Fibroblast of lung (primary cell): Measurements from ENCODE around the gene GALNT8. TPM values are rescaled to one million over a fixed set of nuclear protein-coding genes. Genes with fewer than 3 reads are reported as not detected.

ENCODE experiments used
- DNase-seq, 2 donors: peaks; one replicate each; pipeline versions ENCODE4 v3.0.0 to v3.0.0-alpha.2; 2010; ENCODE audit warnings: low read depth in 2 of 2
- H2AFZ ChIP-seq: 2 replicates; pipeline ENCODE4 v1.5.1; 2012; ENCODE audit warnings: low read length, control low read depth, inconsistent platforms
- H3K27ac ChIP-seq: 2 replicates; pipeline ENCODE4 v1.5.1; 2011; ENCODE audit warnings: low read length, control low read depth; ENCODE audit not compliant: insufficient read depth
- H3K27me3 ChIP-seq: 2 replicates; pipeline ENCODE4 v1.5.1; 2011; ENCODE audit warnings: mild to moderate bottlenecking, low read length; ENCODE audit not compliant: control insufficient read depth, insufficient read depth
- H3K36me3 ChIP-seq: 2 replicates; pipeline ENCODE4 v1.5.1; 2011; ENCODE audit warnings: low read length; ENCODE audit not compliant: control insufficient read depth, insufficient read depth
- H3K4me1 ChIP-seq: 2 replicates; pipeline ENCODE4 v1.5.1; 2011; ENCODE audit warnings: low read length; ENCODE audit not compliant: control insufficient read depth, insufficient read depth; ENCODE audit errors: extremely low read depth
- H3K4me2 ChIP-seq: 2 replicates; pipeline ENCODE4 v1.5.1; 2011; ENCODE audit warnings: low read length, control low read depth; ENCODE audit not compliant: insufficient read depth; ENCODE audit errors: extremely low read depth
- H3K4me3 ChIP-seq, 4 experiments: fragments of 200-600 bp in 1 of 4; sonication (generic) in 1 of 4; replicated peaks in 1 of 4; 2 replicates each; pipeline ENCODE4 v1.5.1; 2011 to 2016; ENCODE audit warnings: low read length in 4 of 4, low read depth in 3 of 4, mild to moderate bottlenecking in 3 of 4, control low read depth in 2 of 4, inconsistent platforms in 1 of 4, mixed read lengths in 1 of 4; ENCODE audit not compliant: insufficient read depth in 1 of 4; ENCODE audit errors: control extremely low read depth in 1 of 4
- H3K79me2 ChIP-seq: 2 replicates; pipeline ENCODE4 v1.5.1; 2012; ENCODE audit warnings: mild to moderate bottlenecking, low read length, inconsistent platforms; ENCODE audit not compliant: control insufficient read depth, insufficient read depth
- H3K9ac ChIP-seq: 2 replicates; pipeline ENCODE4 v1.5.1; 2011; ENCODE audit warnings: mild to moderate bottlenecking, low read length, control low read depth; ENCODE audit not compliant: insufficient read depth
- H3K9me3 ChIP-seq: 2 replicates; pipeline ENCODE4 v1.5.1; 2012; ENCODE audit warnings: low read depth, low read length; ENCODE audit not compliant: control insufficient read depth, insufficient read depth
- H4K20me1 ChIP-seq: 2 replicates; pipeline ENCODE4 v1.5.1; 2011; ENCODE audit warnings: low read length; ENCODE audit not compliant: control insufficient read depth, insufficient read depth; ENCODE audit errors: extremely low read depth
- CTCF ChIP-seq, 2 donors: IDR thresholded peaks in 1 of 2; conservative IDR thresholded peaks in 1 of 2; 1 replicate in 1 of 2; 2 replicates in 1 of 2; pipeline ENCODE4 v1.5.1; 2011 to 2012; ENCODE audit warnings: low read length in 2 of 2, control low read depth in 1 of 2, inconsistent platforms in 1 of 2, low read depth in 1 of 2, mild to moderate bottlenecking in 1 of 2
- EZH2 ChIP-seq: IDR thresholded peaks from 2 replicates; pipeline ENCODE4 v1.5.1; 2012; ENCODE audit warnings: low read length, control low read depth, mild to moderate bottlenecking; ENCODE audit errors: missing control alignments
- polyA plus RNA-seq, 2 donors: library from polyadenylated mRNA; depleted of rRNA in 1 of 2; stranded (reverse) in 1 of 2; unstranded in 1 of 2; fragments of >200 nt; gene quantifications; 2 replicates each; pipeline ENCODE4 v1.2.1, GENCODE V29; 2011 to 2012; ENCODE audit warnings: missing spikeins in 1 of 2
- total RNA-seq: library from RNA; depleted of rRNA; stranded (reverse); fragments of >200 nt; gene quantifications from 2 replicates; pipeline ENCODE4 v1.2.1, GENCODE V29; 2014

The GALNT8 gene
- total and polyA plus RNA-seq, 2 donors (not counting 1 experiment from before 2014, with no cell fraction given) = under 0.01 TPM; not detected in 1

GRCh38 chr12:4806439-4807115, 86.4 kb downstream of the GALNT8 start:
- no peak overlapping the region for H3K27ac ChIP-seq
- H3K4me3 ChIP-seq = no peak overlapping the region
- H3K79me2 ChIP-seq = no peaks in the 10 kb centered on the region
- DNase-seq = no peak
- no peaks in the 10 kb centered on the region for H4K20me1 ChIP-seq
- no peak overlapping the region for H3K9ac ChIP-seq
- TF ChIP-seq CTCF (conservative IDR thresholded peaks at IDR 0.05 in 1 of 2, IDR thresholded peaks at IDR 0.05 in 1 of 2; ENCODE audit: low read depth in 1 of 2, low read length in 2 of 2) (no peak), EZH2 (no peak)
- no peak overlapping the region for H2AFZ ChIP-seq
- H3K4me1 ChIP-seq = no peaks in the 10 kb centered on the region
- H3K36me3 ChIP-seq = no peaks in the 10 kb centered on the region
- peaks cover 4% of the 10 kb centered on the region for H3K27me3 ChIP-seq
- H3K9me3 ChIP-seq = no peaks in the 10 kb centered on the region
- H3K4me2 ChIP-seq = no peak overlapping the region

GRCh38 chr12:4807116-4807783, 87.0 kb downstream of the GALNT8 start:
- Histone ChIP-seq H3K9me3 (no peaks in the 10 kb centered on the region), H3K4me1 (no peaks in the 10 kb centered on the region), H3K79me2 (no peaks in the 10 kb centered on the region), H3K4me2 (no peak overlapping the region), H2AFZ (no peak overlapping the region), H3K36me3 (no peaks in the 10 kb centered on the region), H3K27ac (no peak overlapping the region), H3K27me3 (peaks cover 4% of the 10 kb centered on the region), H4K20me1 (no peaks in the 10 kb centered on the region), H3K4me3 (no peak overlapping the region), H3K9ac (no peak overlapping the region)
- TF ChIP-seq CTCF (conservative IDR thresholded peaks at IDR 0.05 in 1 of 2, IDR thresholded peaks at IDR 0.05 in 1 of 2; ENCODE audit: low read depth in 1 of 2, low read length in 2 of 2) = no peak
- TF ChIP-seq EZH2 = no peak
- DNase-seq = no peak

GRCh38 chr12:4807813-4808212, 87.6 kb downstream of the GALNT8 start:
- H3K9ac ChIP-seq = no peak overlapping the region
- H4K20me1 ChIP-seq = no peaks in the 10 kb centered on the region
- DNase-seq = no peak
- peaks cover 4% of the 10 kb centered on the region for H3K27me3 ChIP-seq
- no peaks in the 10 kb centered on the region for H3K9me3 ChIP-seq
- no peak overlapping the region for H3K4me2 ChIP-seq
- no peak overlapping the region for H3K27ac ChIP-seq
- no peak for TF ChIP-seq EZH2
- TF ChIP-seq CTCF (conservative IDR thresholded peaks at IDR 0.05 in 1 of 2, IDR thresholded peaks at IDR 0.05 in 1 of 2; ENCODE audit: low read depth in 1 of 2, low read length in 2 of 2) = no peak
- no peaks in the 10 kb centered on the region for H3K36me3 ChIP-seq
- H3K4me1 ChIP-seq = no peaks in the 10 kb centered on the region
- H2AFZ ChIP-seq = no peak overlapping the region
- H3K79me2 ChIP-seq = no peaks in the 10 kb centered on the region
- H3K4me3 ChIP-seq = no peak overlapping the region
